ENCODE measurements around the gene ARPC4. TPM values are rescaled to one million over a fixed set of nuclear protein-coding genes. Genes with fewer than 3 reads are reported as not detected.
A peak's percentile ranks its signal among the peaks of the same experiment; 100 is the strongest.

ARPC4 gene
- total and polyA plus RNA-seq, 10 of the 15 experiments (the other 5 are each of a cell fraction or from before 2014, with no cell fraction given), result 42.0 to 354 (median 268) TPM

GRCh38 chr3:9768141-9768775 lies 24.6 kb upstream of the ARPC4 start (continued):
- no peak for TF ChIP-seq ZBTB11 (CRISPR knock-in tag; IDR thresholded peaks at IDR 0.05)

- H4K20me1 ChIP-seq (ENCODE audit: control insufficient read depth, insufficient read depth), result no peaks in the 10 kb centered on the region
- no peaks in the 10 kb centered on the region for H3K79me2 ChIP-seq (ENCODE audit: control insufficient read depth, insufficient read depth, low read length)
- H3K4me3 ChIP-seq, result no peak overlapping the region
- TF ChIP-seq POLR2AphosphoS2 (IDR thresholded peaks at IDR 0.05; ENCODE audit: low read depth, low read length) (no peak), YY1 (IDR thresholded peaks at IDR 0.05; ENCODE audit: low read depth, low read length) (no peak), ZBED1 (IDR thresholded peaks at IDR 0.05; ENCODE audit: borderline replicate concordance) (no peak), ZNF217 (IDR thresholded peaks at IDR 0.05) (no peak), STAT3 (IDR thresholded peaks at IDR 0.05; ENCODE audit: low read depth, low read length) (no peak), IRF5 (IDR thresholded peaks at IDR 0.05; ENCODE audit: borderline replicate concordance) (no peak), SUZ12 (IDR thresholded peaks at IDR 0.05; ENCODE audit: unreplicated experiment) (no peak), SMC3 (IDR thresholded peaks at IDR 0.05; ENCODE audit: borderline replicate concordance, low read length) (no peak), PAX5 (IDR thresholded peaks at IDR 0.05; ENCODE audit: borderline replicate concordance, low read depth, low read length) (no peak), SKIL (IDR thresholded peaks at IDR 0.05; ENCODE audit: low read depth, poor library complexity, severe bottlenecking) (no peak), NR2F1 (conservative IDR thresholded peaks at IDR 0.05) (no peak), CHD2 (IDR thresholded peaks at IDR 0.05; ENCODE audit: borderline replicate concordance, low read depth, low read length) (no peak)
- FAIRE-seq, result no peak
- H3K36me3 ChIP-seq (ENCODE audit: control insufficient read depth in 2 of 2, insufficient read depth in 2 of 2, low read length in 1 of 2), result no peaks in the 10 kb centered on the region
- DNase-seq (ENCODE audit: low read depth, low spot score), result no peak
- intact Hi-C loops (cut with micrococcal nuclease; ENCODE audit: unreplicated experiment) (no loop called here), in situ Hi-C loops (cut with MboI) (no loop called here)
- ChIA-PET RAD21 (ENCODE audit: unreplicated experiment) (interaction anchor here (1.0 kb wide), 1 partner anchor 12 kb away, joined by 3 read pairs; no protein-coding TSS in a partner anchor), CTCF (no interaction called here), SMC1A (ENCODE audit: uncharacterized antibody, unreplicated experiment) (interaction anchor here (1.0 kb wide), 1 partner anchor 16 kb away, joined by 3 read pairs; no protein-coding TSS in a partner anchor), POLR2A (no interaction called here)
- H3K27ac ChIP-seq (ENCODE audit: control insufficient read depth, insufficient read depth), result no peak overlapping the region
- no peaks in the 10 kb centered on the region for H3K9me3 ChIP-seq (replicated peaks; ENCODE audit: control insufficient read depth, insufficient read depth, low read length)
- WGBS (ENCODE audit: insufficient coverage, insufficient replicate concordance, low lambda C conversion rate, missing lambda C conversion rate), result 92% methylated on average over 5 of the region's 5 CpGs
- no peak for ATAC-seq
- H2AFZ ChIP-seq (ENCODE audit: control insufficient read depth, low read depth, low read length), result no peak overlapping the region
- no TSS peak for BruUV-seq (replicated peaks)
- peaks cover 0 to 2% of the 10 kb centered on the region in 2 experiments; a peak in 3 of 4 replicates for H3K27me3 ChIP-seq (replicated peaks in 1 of 2; ENCODE audit: control insufficient read depth in 2 of 2, insufficient read depth in 2 of 2, low read length in 1 of 2)
- H3K4me2 ChIP-seq (ENCODE audit: control insufficient read depth, insufficient read depth), result peak overlapping the region; percentile 68; the same call in 1 of the 2 replicates
- H3K4me1 ChIP-seq (ENCODE audit: control insufficient read depth, insufficient read depth, low read length), result no peaks in the 10 kb centered on the region; the same call in 1 of the 2 replicates
- no peak overlapping the region for H3K9ac ChIP-seq (ENCODE audit: control insufficient read depth, insufficient read depth, low read length)
These were observed 23.9 kb upstream of the ARPC4 start for GRCh38 chr3:9769012-9769411.
